GM18508 (cell line): ENCODE data around the gene RIMBP2.

Experiments
- ATAC-seq: cut with Tn5 transposase; IDR thresholded peaks from one replicate; pipeline ENCODE4 v1.9.1; 2021; ENCODE audit warnings: moderate number of reproducible peaks; ENCODE audit not compliant: insufficient read depth, unreplicated experiment

The RIMBP2 gene

GRCh38 chr12:130639476-130640424 is 76.3 kb downstream of the RIMBP2 start:
- no peak for ATAC-seq

GRCh38 chr12:130636370-130636769 is 79.7 kb downstream of the RIMBP2 start:
- no peak for ATAC-seq

- no peak for ATAC-seq
These were observed 81.2 kb downstream of the RIMBP2 start for GRCh38 chr12:130634866-130635265.

- ATAC-seq, result no peak
These were observed 82.3 kb downstream of the RIMBP2 start for GRCh38 chr12:130633771-130634170.

- no peak for ATAC-seq
These were observed 83.5 kb downstream of the RIMBP2 start for GRCh38 chr12:130632642-130633041.

GRCh38 chr12:130628304-130628703 is 87.8 kb downstream of the RIMBP2 start:
- no peak for ATAC-seq

GRCh38 chr12:130627175-130627574 is 88.9 kb downstream of the RIMBP2 start:
- no peak for ATAC-seq

- ATAC-seq, result no peak
These were observed 89.5 kb downstream of the RIMBP2 start for GRCh38 chr12:130626601-130627000.

- no peak for ATAC-seq
These were observed 90.9 kb downstream of the RIMBP2 start for GRCh38 chr12:130625201-130625600.

GRCh38 chr12:130622803-130623202 is 93.3 kb downstream of the RIMBP2 start:
- no peak for ATAC-seq

- ATAC-seq, result no peak
These were observed 94.3 kb downstream of the RIMBP2 start for GRCh38 chr12:130621696-130622298.

- ATAC-seq, result no peak
These were observed 95.3 kb downstream of the RIMBP2 start for GRCh38 chr12:130620756-130621155.

GRCh38 chr12:130620281-130620680 is 95.8 kb downstream of the RIMBP2 start:
- no peak for ATAC-seq

GRCh38 chr12:130619385-130620001 is 96.6 kb downstream of the RIMBP2 start:
- ATAC-seq, result no peak

- ATAC-seq, result no peak
These were observed 98.9 kb downstream of the RIMBP2 start for GRCh38 chr12:130617219-130617618.

GRCh38 chr12:130615861-130616345 is 100.2 kb downstream of the RIMBP2 start:
- no peak for ATAC-seq

GRCh38 chr12:130614530-130614905 is 101.6 kb downstream of the RIMBP2 start:
- ATAC-seq, result no peak

- ATAC-seq, result no peak
These were observed 102.1 kb downstream of the RIMBP2 start for GRCh38 chr12:130613831-130614529.

- no peak for ATAC-seq
These were observed 103.0 kb downstream of the RIMBP2 start for GRCh38 chr12:130613131-130613530.
